ENCODE data around the gene GALNT11.

DNA sequence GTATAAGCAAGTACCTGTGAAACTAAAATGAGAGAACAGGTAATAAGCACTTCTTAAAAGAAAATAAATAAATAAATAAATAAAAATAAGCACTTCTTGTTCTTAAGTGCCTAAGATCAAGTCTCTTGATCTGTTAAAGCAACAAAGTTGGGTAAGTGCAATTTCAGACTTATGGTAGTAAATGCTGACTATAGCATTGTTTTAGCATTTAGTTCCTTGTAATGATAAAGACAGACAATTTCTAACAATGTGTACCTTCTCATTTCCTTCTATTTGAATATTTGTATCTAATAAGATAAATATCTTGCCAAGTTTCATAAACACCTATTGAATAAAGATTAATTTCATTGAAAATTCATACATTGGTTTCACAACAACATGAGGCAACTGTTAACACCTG is 87.4 kb downstream of the GALNT11 start:
- TF ChIP-seq YY1 (IDR thresholded peaks at IDR 0.05; ENCODE audit: insufficient read depth, insufficient read length), result no peak
- TF ChIP-seq ZNF274 (IDR thresholded peaks at IDR 0.05; ENCODE audit: low read depth, low read length), result no peak
- no peak for TF ChIP-seq SUZ12 (IDR thresholded peaks at IDR 0.05; ENCODE audit: extremely low read depth, insufficient read depth, insufficient read length)

Data from NT2/D1 (cell line).